Glutamatergic neuron (in vitro differentiated cells): Measurements from ENCODE around the gene RPS2. TPM values are rescaled to one million over a fixed set of nuclear protein-coding genes. Genes with fewer than 3 reads are reported as not detected.

ENCODE experiments used
- DNase-seq: peaks from one replicate; pipeline ENCODE4 v3.0.0; 2022
- H3K27ac Mint-ChIP-seq: one replicate; pipeline ENCODE4 v1.8.0; 2020; ENCODE audit warnings: mild to moderate bottlenecking, mixed read lengths, inconsistent platforms; ENCODE audit not compliant: unreplicated experiment
- H3K27me3 Mint-ChIP-seq: one replicate; pipeline ENCODE4 v1.8.0; 2020; ENCODE audit warnings: mild to moderate bottlenecking, moderate library complexity, mixed read lengths, inconsistent platforms; ENCODE audit not compliant: unreplicated experiment
- H3K36me3 Mint-ChIP-seq: one replicate; pipeline ENCODE4 v1.8.0; 2020; ENCODE audit warnings: mild to moderate bottlenecking, mixed read lengths, inconsistent platforms; ENCODE audit not compliant: unreplicated experiment
- H3K4me1 Mint-ChIP-seq: one replicate; pipeline ENCODE4 v1.8.0; 2020; ENCODE audit warnings: mild to moderate bottlenecking, low read depth, mixed read lengths, inconsistent platforms; ENCODE audit not compliant: unreplicated experiment
- H3K4me3 Mint-ChIP-seq: one replicate; pipeline ENCODE4 v1.8.0; 2020; ENCODE audit warnings: mild to moderate bottlenecking, mixed read lengths, inconsistent platforms; ENCODE audit not compliant: unreplicated experiment
- H3K9me3 Mint-ChIP-seq: one replicate; pipeline ENCODE4 v1.8.0; 2020; ENCODE audit warnings: mild to moderate bottlenecking, moderate library complexity, mixed read lengths, inconsistent platforms; ENCODE audit not compliant: unreplicated experiment
- CTCF ChIP-seq: fragments of 200-600 bp; sonication (generic); IDR thresholded peaks from one replicate; pipeline ENCODE4 v1.5.0; 2021; ENCODE audit not compliant: partially characterized antibody, unreplicated experiment
- total RNA-seq: library from RNA; stranded (reverse); fragmentation: NEBNext Ultra II Directional; extraction: Animal tissue kit (Norgen Biotek cat#: 25700); gene quantifications from one replicate; pipeline ENCODE4 v1.2.1, GENCODE V29; 2021; ENCODE audit not compliant: unreplicated experiment

The RPS2 gene
- total RNA-seq, 1 donor from 2014 or later = 1,772 TPM

DNA sequence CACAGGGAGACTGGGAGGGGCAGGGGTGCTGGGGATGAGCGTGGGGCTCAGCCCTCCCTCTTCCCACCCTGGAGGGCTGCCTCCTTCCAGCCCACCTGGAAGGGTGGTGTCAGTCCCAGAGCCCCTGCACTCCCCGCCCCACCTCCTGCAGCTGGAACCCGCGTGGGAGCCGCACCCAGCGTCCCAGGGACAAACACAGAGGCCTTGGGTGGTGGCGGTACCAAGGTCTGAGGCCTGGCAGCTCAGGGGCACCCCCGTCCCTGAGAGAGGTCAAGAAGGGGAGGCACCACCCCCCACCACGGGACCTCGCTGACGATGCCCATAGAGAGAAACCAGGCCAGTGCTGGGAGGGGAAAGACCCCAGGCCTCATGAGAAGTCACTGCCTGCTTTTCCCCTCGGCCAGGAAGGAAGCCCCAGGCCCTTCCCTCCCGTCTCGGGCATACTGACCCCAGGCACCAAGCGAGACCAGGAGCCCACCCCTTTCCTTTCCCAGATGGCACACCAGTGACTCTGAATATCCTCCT lies 50.5 kb downstream of the RPS2 start:
- H3K36me3 Mint-ChIP-seq = no peaks in the 10 kb centered on the region
- H3K9me3 Mint-ChIP-seq = peaks cover 3% of the 10 kb centered on the region
- H3K27ac Mint-ChIP-seq = no peak overlapping the region
- DNase-seq = no peak
- no peak for TF ChIP-seq CTCF
- H3K4me1 Mint-ChIP-seq = peaks cover 8% of the 10 kb centered on the region
- peaks cover 18% of the 10 kb centered on the region for H3K27me3 Mint-ChIP-seq
- H3K4me3 Mint-ChIP-seq = no peak overlapping the region

- Mint-ChIP-seq H3K4me3 (no peak overlapping the region), H3K4me1 (peaks cover 10% of the 10 kb centered on the region), H3K9me3 (peaks cover 3% of the 10 kb centered on the region), H3K27ac (no peak overlapping the region), H3K27me3 (peaks cover 20% of the 10 kb centered on the region), H3K36me3 (no peaks in the 10 kb centered on the region)
- no peak for DNase-seq
- TF ChIP-seq CTCF = no peak
Measured at GRCh38 chr16:1913327-1914083, 51.1 kb downstream of the RPS2 start.

GRCh38 chr16:1912215-1912543 lies 52.4 kb downstream of the RPS2 start:
- no peak for DNase-seq
- Mint-ChIP-seq H3K27ac (no peak overlapping the region), H3K27me3 (peaks cover 20% of the 10 kb centered on the region), H3K4me1 (peaks cover 10% of the 10 kb centered on the region), H3K9me3 (peaks cover 3% of the 10 kb centered on the region), H3K36me3 (no peaks in the 10 kb centered on the region), H3K4me3 (no peak overlapping the region)
- TF ChIP-seq CTCF = no peak

Other genes with a start within 250 kb of the RPS2 start
- gene NME3, start 193.3 kb downstream of the RPS2 start, total RNA-seq = 79.1 TPM
- 68.7 TPM for gene EME2, start 192.0 kb downstream of the RPS2 start, total RNA-seq
- 75.1 TPM for gene MRPS34, start 191.7 kb downstream of the RPS2 start, total RNA-seq
- 80.4 TPM for gene SPSB3, start 182.3 kb downstream of the RPS2 start, total RNA-seq
- 66.1 TPM for gene NUBP2, start 181.9 kb downstream of the RPS2 start, total RNA-seq
- gene IGFALS, start 171.1 kb downstream of the RPS2 start, total RNA-seq = 0.39 TPM
- gene HAGH, start 138.0 kb downstream of the RPS2 start, total RNA-seq = 99.6 TPM
- 26.5 TPM for gene FAHD1, start 137.6 kb downstream of the RPS2 start, total RNA-seq
- gene MEIOB, start 92.7 kb downstream of the RPS2 start, total RNA-seq = 2.4 TPM
- 7.8 TPM for gene HS3ST6, start 46.4 kb downstream of the RPS2 start, total RNA-seq
- 50.9 TPM for gene MSRB1, start 21.6 kb downstream of the RPS2 start, total RNA-seq
- gene RPL3L, start 10.1 kb downstream of the RPS2 start, total RNA-seq = not detected
- gene NDUFB10, start 5.3 kb downstream of the RPS2 start, total RNA-seq = 302 TPM
- gene RNF151, start 2.0 kb upstream of the RPS2 start, total RNA-seq = not detected
- gene TBL3, start 7.2 kb upstream of the RPS2 start, total RNA-seq = 26.8 TPM
- 1.3 TPM for gene NOXO1, start 16.6 kb upstream of the RPS2 start, total RNA-seq
- 26.0 TPM for gene GFER, start 19.4 kb upstream of the RPS2 start, total RNA-seq
- 45.7 TPM for gene SYNGR3, start 25.1 kb upstream of the RPS2 start, total RNA-seq
- gene ZNF598, start 45.0 kb upstream of the RPS2 start, total RNA-seq = 90.4 TPM
- gene NPW, start 55.0 kb upstream of the RPS2 start, total RNA-seq = 0.91 TPM
- gene NHERF2, start 62.1 kb upstream of the RPS2 start, total RNA-seq = 22.3 TPM
- 194 TPM for gene NTHL1, start 83.0 kb upstream of the RPS2 start, total RNA-seq
- gene TSC2, start 83.2 kb upstream of the RPS2 start, total RNA-seq = 215 TPM
- 628 TPM for gene PKD1, start 171.1 kb upstream of the RPS2 start, total RNA-seq
- 292 TPM for gene RAB26, start 183.8 kb upstream of the RPS2 start, total RNA-seq
- 74.8 TPM for gene TRAF7, start 191.0 kb upstream of the RPS2 start, total RNA-seq
- gene CASKIN1, start 231.8 kb upstream of the RPS2 start, total RNA-seq = 31.6 TPM
- 57.9 TPM for gene MLST8, start 240.6 kb upstream of the RPS2 start, total RNA-seq
- gene BRICD5, start 246.0 kb upstream of the RPS2 start, total RNA-seq = 30.2 TPM